Neutrophil (primary cell): Measurements from ENCODE around the gene TYW3.
"Not testable (repeated sequence)": the region's sequence is repeated elsewhere in the genome, so short reads cannot be mapped to it uniquely, and the experiment has no call there.

Source experiments
- H3K27ac ChIP-seq: fragments of 200-600 bp; sonication (generic); 2 replicates; pipeline ENCODE4 v1.5.1; 2016; ENCODE audit warnings: mild to moderate bottlenecking, moderate library complexity
- H3K27me3 ChIP-seq: fragments of 200-600 bp; sonication (generic); 2 replicates; pipeline ENCODE4 v1.6.0; 2016; ENCODE audit warnings: mild to moderate bottlenecking
- H3K36me3 ChIP-seq: fragments of 200-600 bp; sonication (generic); 2 replicates; pipeline ENCODE4 v1.5.1; 2017
- H3K4me1 ChIP-seq, 2 experiments: fragments of 200-600 bp in 1 of 2; sonication (generic) in 1 of 2; 1 replicate in 1 of 2; 2 replicates in 1 of 2; pipeline versions ENCODE4 v1.5.1 to v1.6.1; 2013 to 2016; ENCODE audit warnings: low read depth in 1 of 2, low read length in 1 of 2, mild to moderate bottlenecking in 1 of 2, moderate library complexity in 1 of 2; ENCODE audit not compliant: control insufficient read depth in 1 of 2, insufficient read depth in 1 of 2
- H3K4me3 ChIP-seq, 2 experiments: fragments of 200-600 bp in 1 of 2; sonication (generic) in 1 of 2; 1 replicate in 1 of 2; 2 replicates in 1 of 2; pipeline ENCODE4 v1.5.1; 2013 to 2016; ENCODE audit warnings: low read depth in 1 of 2, low read length in 1 of 2, mild to moderate bottlenecking in 1 of 2, moderate library complexity in 1 of 2
- H3K9me3 ChIP-seq: fragments of 200-600 bp; sonication (generic); 2 replicates; pipeline ENCODE4 v1.5.1; 2016
- CTCF ChIP-seq: fragments of 200-600 bp; sonication (generic); IDR thresholded peaks from 2 replicates; pipeline ENCODE4 v1.5.1; 2016; ENCODE audit warnings: antibody characterized with exemption

TYW3 gene

DNA sequence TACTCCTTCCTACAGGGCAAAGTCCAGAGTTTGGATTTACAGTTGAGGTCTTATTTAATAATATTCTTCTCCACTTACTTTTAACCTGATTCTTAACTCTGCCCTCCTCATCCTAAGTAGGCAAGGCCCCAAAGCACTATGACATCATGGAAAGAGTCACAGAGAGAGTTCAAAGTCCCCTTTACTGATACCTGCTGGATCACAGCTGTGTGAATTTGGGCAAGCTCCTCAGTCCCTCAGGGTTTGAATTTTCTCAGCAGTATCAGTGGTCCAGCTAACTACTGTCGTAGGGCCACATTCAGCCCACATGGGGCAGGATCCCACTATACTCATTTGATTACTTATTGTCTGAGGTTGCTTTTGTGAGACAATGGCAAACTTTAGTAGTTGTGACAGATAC, 16.0 kb downstream of the TYW3 start:
- TF ChIP-seq CTCF = no peak
- Histone ChIP-seq H3K36me3 (peaks cover 13% of the 10 kb centered on the region), H3K9me3 (no peaks in the 10 kb centered on the region), H3K27me3 (no peaks in the 10 kb centered on the region), H3K27ac (no peak overlapping the region), H3K4me3 (no peak overlapping the region), H3K4me1 (no peaks in the 10 kb centered on the region)

DNA sequence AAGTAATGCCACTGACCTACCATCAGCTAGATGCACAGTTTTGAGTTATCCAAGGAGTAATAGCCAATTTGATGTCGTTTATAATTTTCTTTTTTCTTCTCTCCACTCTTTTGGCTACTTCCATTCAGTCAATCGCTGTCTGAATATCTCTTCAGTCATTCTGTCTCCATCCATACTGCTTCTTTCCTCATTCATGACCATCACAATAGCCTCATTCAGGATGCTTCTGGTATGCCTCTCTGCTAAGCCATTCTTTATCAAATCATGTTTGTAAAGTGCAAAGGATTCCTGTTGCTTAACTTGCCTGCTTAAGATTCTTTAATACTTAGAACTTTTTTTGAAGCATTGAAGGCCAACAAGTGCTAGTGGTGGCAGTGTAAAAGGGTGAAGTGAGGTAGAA, 20.2 kb downstream of the TYW3 start:
- H3K4me1 ChIP-seq = no peaks in the 10 kb centered on the region
- TF ChIP-seq CTCF = no peak
- no peak overlapping the region for H3K4me3 ChIP-seq
- no peaks in the 10 kb centered on the region for H3K9me3 ChIP-seq
- H3K27me3 ChIP-seq = no peaks in the 10 kb centered on the region
- no peak overlapping the region for H3K27ac ChIP-seq
- peaks cover 21% of the 10 kb centered on the region for H3K36me3 ChIP-seq

DNA sequence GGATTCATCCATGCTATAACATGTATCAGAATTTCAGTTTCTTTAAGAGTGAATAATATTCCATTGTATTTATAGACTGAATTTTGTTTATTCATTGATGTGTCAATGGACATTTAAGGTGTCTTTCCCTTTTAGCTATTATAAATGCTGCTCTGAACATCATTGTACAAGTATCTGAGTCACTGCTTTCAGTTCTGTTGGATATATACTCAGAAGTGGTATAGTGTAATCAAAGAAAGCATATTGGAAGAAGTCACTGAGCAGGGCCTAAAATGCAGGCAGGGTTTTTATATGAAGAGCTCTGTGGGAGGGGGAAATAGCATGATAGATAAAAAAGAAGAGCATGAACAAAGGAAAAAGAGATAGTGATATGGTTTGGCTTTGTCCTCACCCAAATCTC, 22.5 kb downstream of the TYW3 start:
- H3K36me3 ChIP-seq = peaks cover 21% of the 10 kb centered on the region

DNA sequence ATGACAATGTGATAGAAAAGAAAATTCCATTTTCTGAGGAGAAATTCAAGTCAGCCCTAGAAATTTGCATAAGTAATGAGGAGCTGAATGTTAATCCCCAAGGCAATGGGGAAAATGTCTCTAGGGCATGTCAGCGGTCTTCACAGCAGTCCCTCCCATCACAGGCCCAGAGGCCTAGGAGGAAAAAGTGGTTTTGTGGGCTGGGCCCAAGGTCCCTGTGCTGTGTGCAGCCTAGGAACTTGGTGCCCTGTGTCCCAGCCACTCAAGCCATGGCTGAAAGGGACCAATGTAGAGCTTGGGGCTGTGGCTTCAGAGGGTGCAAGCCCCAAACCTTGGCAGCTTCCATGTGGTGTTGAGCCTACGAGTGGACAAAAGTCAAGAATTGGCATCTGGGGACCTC, 23.7 kb downstream of the TYW3 start:
- H3K27ac ChIP-seq, H3K27me3 ChIP-seq, H3K4me3 ChIP-seq, H3K9me3 ChIP-seq, H3K4me1 ChIP-seq: not testable (repeated sequence)
- peaks cover 21% of the 10 kb centered on the region for H3K36me3 ChIP-seq

More for the DNA sequence above, 22.5 kb downstream of the TYW3 start:
- H3K9me3 ChIP-seq = no peaks in the 10 kb centered on the region
- no peaks in the 10 kb centered on the region for H3K4me1 ChIP-seq
- no peak for TF ChIP-seq CTCF
- H3K27me3 ChIP-seq = no peaks in the 10 kb centered on the region
- no peak overlapping the region for H3K4me3 ChIP-seq
- H3K27ac ChIP-seq = no peak overlapping the region

GRCh38 chr1:74763807-74764206, 30.9 kb downstream of the TYW3 start:
- Histone ChIP-seq H3K4me3 (no peak overlapping the region), H3K36me3 (peaks cover 4% of the 10 kb centered on the region), H3K9me3 (no peaks in the 10 kb centered on the region), H3K27me3 (no peaks in the 10 kb centered on the region), H3K27ac (no peak overlapping the region), H3K4me1 (no peaks in the 10 kb centered on the region)
- no peak for TF ChIP-seq CTCF

- H3K36me3 ChIP-seq = peaks cover 4% of the 10 kb centered on the region
- no peak overlapping the region for H3K4me3 ChIP-seq
- no peak for TF ChIP-seq CTCF
- H3K9me3 ChIP-seq = no peaks in the 10 kb centered on the region
- no peaks in the 10 kb centered on the region for H3K4me1 ChIP-seq
- no peak overlapping the region for H3K27ac ChIP-seq
- no peaks in the 10 kb centered on the region for H3K27me3 ChIP-seq
Observed at GRCh38 chr1:74766579-74766978, 33.6 kb downstream of the TYW3 start.
